ENCODE data around the gene TRIM47.

The TRIM47 gene

DNA sequence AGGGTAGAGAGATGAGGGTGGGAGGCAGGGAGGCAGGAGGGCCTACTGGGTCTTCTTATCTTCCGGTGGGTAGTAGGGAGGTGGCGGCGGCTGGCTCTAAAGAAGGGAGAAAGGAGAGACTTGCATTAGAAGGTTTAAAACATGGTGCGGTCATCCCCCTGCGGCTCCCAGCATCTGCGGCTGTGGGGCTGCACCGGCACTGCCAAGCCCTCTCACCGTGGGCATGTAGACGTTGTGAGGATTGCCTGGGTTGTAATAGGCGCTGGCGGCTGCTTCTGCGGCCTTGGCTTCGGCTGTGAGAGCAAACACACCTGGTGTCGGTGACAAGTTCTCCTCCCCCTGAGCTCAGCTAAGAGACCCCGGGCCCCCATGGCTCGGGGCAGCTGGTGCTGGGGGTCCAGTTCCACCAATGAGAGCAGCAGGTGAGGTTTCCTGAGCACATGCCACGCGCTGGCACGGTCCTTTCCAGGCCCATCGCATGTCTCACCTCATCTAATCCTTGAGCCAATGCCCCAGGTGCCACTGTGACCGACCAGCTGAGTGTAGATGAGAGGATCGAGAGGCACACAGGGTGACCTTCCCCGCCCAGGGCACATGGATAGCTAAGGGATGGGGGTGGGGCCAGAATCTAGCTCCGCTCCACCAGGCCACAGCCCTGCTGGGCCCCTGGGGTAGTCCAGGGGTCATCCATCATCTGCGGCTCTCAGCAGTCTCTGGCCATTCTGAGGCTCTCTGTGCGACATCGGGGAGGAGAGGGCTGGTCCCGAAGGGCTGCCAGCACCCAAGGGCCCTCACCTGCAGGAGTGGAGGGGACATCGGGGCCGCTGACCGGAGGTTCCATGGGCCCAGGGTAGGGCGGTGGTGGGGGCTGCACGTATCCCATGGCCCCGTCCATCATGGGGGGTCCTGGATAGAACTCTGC, 31.4 kb downstream of the TRIM47 start:
- DNase-seq (ENCODE audit: low read depth in 2 of 2) = no peak

DNA sequence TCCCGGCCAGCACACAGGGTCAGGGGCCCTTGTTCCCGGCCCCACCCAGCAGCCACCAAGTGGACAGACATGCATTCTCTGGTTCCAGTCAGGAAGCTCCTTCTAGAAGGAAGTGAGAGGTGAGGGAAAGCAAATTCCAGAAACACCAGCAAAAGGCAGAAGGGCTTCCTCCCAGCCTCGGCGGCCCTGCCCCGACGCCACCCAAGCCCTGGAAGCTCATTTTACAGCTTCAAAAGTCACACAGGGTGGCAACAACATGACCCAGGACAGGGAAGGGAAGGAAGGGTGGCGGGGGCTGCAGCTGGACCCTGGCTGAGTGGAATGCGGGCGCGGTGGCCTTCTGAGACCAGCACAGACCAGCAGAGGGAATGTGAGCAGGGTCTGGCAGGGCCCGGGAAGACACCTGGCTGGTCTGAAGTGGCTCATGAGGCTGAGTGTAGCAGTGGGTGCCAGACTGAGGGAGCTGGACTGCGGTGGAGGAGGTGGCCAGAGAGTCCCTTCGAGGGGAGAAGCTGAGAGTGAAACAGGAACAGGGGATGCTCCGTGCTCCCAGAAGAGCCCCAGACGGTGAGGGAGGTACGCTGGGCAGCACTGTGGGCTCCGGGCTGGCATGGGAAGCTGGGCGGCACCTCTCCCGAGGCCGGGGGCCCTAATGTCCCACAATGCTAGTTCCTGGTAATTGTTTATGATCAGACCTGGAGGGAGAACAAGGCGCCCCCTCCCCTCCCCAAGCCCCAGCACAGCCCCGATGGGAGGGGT, 32.3 kb downstream of the TRIM47 start:
- DNase-seq (ENCODE audit: low read depth in 2 of 2) = no peak

DNA sequence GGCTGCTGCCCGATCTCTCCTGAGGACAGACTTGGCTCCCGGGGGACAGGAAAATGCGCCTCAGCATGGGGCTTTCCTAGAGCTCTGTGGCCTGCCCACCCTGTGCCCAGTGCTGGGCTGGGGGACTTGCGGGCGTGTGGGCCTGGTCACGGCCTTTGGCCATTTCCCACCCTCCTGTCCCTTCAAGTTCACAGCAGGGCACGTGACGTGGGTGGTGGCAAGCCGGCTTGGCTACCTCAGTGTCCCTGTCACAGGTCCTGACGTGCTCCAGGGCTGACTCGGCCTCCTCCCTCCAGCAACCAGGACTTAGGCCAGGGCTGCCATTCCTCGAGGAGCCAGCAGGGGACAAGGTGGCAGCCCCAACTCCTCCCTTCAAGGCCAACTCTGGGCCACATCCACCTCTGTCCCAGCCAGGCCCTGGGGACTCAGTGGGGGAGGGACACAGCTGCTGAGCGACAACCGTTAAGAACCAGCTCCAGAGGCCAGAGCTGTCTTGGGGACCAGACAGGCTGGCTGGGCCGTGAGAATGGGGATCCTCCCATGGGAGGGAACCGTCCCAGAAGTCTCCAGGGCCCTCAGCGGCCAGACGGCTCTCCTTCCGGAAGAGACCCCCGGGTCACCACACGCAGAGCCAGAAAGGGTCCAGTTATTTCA, 33.2 kb downstream of the TRIM47 start:
- no peak for DNase-seq (ENCODE audit: low read depth in 2 of 2)

DNA sequence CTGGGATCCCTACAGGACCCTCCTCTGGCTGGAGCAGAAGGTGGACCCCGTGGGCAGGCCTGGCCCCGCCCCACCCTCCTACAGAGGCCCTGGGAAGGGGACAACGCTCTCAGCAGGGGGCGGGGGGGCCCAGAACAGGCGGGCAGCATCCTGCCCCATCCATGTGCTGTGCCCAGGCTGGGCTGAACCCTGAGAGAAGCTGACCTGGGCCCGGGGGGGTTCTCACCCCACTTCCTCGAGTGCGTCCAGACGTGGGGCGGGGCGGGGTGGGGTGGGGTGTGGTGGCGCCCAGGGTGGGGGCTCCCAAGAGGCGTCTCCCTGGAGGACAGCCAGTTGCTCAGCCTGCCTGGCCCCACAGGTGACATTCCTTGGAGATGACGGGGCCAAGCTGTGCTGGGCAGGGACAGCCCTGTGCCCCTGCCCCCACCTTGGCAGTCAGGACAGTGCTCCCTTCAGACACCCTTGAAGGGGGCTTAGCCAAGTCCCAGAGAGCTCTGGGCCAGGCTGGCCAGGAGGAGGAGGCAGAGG, 33.8 kb downstream of the TRIM47 start:
- DNase-seq (ENCODE audit: low read depth in 2 of 2) = no peak

DNA sequence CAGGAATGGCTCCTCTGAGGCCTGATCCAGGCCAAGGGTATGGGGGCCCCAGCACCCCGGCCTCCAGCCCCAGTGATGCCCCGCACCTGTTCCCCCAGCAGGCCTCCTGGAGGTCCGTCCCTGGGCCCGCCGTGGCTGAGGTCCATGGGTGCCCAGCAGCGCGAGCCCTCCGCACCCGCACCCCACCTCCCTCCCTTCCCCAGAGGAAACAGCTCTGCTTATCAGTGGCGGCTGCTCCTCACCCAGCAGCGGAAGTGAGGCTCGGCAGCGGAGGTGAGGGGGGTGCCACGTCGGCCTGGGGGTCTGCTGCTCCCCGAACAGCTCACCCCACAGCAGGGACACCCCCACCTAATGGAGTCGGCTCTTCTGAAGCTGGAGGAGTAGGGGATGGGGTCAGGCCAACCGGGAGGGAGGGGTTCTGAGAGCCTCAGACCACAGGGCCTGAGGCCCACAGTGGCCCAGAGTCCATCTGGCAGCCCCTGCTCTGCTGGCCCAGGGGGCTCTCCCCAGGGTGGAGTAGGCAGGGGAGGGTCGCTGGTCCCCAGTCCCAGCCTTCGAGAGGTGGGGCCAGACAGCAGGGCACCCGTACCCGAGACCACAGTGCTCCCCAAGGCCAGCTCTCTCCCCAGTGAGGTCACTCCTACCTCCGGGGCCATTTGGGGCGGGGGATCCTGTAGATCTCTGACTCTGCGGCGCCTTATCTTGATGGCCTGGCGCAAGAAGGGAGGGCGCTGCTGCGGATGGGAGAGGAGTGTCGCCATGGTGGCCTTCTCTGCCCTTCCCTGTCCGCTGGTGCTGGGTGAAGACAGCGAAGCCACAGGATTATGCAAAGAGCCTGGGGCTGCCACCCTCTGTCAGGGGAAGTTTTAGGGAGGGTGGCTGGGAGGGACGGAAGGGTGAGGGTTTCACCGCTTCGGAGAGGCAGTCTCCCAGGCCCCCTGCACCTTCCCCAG, 34.5 kb downstream of the TRIM47 start, which contains the start of gene UNC13D:
Gene UNC13D, minus strand, starts transcription at position 828 of the 953 bp plus-strand sequence. Its CDS starts 67 bp downstream, at position 761.
- DNase-seq (ENCODE audit: low read depth in 2 of 2) = no peak

DNA sequence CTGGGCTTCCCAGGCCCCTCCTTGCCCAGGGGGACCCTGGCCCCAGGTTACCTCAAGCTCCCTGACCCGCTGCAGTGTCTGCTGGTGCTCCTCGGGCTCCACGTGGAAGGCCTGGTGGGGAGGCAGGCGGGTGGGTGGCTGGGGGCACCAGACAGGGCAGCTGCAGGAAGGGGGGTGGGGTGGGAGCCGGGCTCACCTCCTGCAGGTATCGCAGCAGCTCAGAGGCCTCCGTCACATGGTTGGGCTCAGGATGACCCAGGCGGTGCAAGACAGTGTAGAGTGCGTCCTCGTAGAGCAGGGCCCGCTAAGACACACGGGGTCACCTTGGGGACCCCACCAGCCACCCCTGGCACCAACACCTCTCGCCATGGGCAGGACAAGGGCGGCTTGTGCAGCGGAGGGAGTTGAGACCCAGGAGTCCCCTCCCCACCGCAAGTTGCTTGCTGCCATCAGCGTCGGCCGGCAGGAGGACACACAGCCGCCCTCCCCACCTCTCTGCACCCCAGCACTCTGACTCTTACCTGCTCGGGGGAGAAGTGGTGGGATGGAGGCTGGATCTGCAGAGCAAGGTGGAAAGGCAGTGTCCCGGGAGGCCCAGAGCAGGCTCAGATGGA, 35.3 kb downstream of the TRIM47 start:
- DNase-seq (ENCODE audit: low read depth in 2 of 2) = no peak

DNA sequence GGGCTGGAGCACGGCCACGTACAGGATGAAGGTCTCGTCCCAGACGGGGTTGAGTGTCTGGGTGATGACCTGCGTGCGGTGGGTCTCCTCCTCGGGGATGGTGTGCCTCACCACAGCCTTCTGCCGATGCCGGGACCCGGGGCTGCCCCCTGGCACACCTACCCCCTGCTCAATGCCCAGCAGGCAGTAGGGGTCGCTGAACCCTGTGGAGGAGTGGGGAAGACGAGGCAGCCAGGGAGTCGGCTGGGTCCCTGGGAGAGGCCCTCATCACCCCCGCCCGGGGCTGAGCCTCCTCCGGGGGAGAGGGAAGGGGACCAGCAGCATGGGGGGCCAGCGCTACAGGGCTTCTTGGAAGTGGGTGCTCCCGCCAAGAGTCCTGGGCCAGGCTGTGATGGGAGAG, 36.0 kb downstream of the TRIM47 start:
- no peak for DNase-seq (ENCODE audit: low read depth in 2 of 2)

DNA sequence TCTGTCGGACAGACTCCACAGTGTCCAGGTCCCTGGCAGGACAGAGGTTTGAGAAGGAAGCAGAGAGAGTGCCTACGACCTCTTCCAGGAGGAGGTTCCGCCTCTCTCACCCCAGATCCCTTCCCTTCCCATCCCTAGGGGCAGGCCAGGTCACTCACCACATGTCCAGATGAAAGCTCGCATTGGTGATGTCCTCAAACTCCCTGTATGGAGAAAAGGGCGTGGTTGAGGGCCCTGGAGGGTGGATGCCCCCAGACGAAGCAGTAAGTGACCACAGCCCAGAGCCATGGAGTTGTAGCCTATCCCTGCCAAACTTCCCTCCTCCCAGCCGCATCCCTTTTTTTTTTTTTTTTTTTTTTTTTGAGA, 37.6 kb downstream of the TRIM47 start:
- DNase-seq (ENCODE audit: low read depth in 2 of 2) = no peak

DNA sequence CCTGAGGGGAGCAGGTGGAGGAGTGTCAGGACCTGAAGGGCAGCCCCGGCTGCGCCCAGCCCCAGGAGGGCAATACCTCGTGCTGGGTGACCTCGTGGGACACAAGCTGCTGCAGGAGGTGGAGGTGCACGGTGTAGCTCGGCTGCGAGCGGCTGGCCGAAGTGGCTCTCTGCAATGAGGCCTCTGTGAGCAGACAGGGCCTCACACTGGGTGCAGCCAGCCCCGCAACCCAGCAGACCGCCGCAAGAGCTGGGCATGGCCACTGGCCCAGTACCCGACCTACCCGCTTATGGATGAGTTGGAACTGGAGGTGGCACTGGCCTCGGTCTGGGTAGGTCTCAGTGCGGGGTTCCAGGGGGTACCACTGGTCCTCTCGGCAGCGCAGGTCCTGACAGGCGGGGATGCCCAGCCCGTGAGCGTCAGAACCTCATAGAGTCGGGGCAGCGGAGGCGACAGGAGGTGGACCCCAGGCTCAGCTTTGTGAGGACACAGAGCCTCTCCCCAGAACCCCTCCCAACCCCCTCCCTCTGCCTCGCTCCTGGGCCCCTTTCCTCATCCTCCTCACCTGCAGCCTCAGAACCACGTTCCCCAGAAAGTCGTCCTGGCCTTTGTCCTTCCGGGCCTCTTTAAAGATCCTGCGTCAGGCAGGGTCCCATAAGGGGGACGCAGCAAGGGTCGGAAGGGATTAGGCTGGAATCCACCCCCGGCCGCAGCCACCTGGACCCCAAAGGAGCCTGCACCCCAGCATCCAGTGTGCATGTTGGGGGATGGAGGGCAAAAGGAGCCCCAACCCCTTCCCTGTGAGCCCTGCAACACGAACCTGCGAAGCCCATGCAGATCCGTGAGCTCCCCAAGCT, 38.2 kb downstream of the TRIM47 start:
- no peak for DNase-seq (ENCODE audit: low read depth in 2 of 2)

DNA sequence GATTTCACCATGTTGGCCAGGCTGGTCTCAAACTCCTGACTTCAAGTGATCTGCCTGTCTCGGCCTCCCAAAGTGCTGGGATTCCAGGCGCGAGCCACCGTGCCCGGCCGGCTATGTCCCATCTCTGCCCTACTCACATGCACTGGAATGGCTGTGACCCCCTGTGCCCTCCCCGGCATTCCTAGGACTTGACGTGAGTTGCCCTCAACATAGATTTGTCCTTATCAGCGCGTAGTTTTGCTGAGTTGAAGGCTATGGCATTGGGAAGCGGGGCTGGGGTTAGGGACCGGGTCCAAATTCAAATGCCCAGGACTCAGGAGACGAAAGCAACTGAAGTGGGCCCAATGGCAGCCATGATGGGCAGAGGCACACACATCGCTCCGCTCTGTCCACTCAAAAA, 40.0 kb downstream of the TRIM47 start:
- DNase-seq (ENCODE audit: low read depth in 2 of 2) = no peak

DNA sequence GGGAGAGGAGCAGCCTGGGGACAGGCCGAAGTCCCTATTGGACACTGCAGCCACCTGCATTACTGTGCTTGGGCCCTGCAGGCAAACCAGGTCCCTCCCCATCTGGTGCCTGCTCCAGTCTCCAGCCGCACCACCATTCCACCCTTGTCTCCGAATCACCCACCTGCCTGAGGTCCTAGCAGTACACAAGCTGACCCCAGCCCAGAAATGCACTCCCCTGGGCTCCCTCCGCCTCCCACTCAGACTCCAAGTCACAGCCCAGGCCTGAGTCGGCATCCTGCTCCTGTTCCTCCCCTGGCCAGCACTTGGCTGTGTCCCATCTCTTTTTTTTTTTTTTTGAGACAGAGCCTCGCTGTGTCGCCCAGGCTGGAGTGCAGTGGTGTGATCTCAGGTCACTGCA, 40.5 kb downstream of the TRIM47 start:
- DNase-seq (ENCODE audit: low read depth in 2 of 2) = no peak

DNA sequence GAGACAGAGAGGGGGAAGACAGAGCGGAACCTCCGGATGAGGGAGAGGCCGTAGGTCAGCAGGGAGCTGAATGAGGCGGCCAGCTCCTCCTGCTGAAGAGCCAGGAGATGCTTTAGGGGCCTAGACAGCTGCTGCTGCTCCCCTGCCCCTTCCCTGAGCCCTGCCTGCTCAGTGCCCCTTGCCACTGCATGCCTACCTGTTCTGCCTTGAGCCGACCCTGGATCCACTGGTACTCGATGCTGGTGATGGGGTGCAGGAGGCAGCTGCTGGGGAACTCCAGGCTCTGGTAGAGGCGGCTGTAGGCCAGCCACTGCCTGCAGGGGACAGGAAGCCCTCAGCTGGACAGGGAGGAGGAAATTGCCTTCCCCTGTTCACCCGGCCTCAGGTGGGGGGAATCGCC, 41.8 kb downstream of the TRIM47 start:
- DNase-seq (ENCODE audit: low read depth in 2 of 2) = no peak

DNA sequence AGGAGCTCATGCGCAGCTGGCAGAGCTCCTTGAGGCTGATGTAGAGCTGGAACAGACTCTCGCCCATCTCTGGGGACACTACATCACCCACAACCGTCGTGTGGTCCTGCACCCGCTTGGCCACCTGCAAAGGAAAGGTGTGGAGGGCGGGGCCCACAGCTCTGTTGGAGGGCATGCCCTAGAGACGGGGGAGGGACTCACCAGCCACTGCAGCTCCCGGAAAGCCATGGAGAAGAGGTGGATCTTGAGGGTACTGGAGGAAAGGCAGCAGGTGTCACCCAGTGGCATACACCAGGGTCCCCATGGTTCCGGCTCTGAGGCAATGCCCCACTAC, 42.8 kb downstream of the TRIM47 start:
- DNase-seq (ENCODE audit: low read depth in 2 of 2) = no peak

DNA sequence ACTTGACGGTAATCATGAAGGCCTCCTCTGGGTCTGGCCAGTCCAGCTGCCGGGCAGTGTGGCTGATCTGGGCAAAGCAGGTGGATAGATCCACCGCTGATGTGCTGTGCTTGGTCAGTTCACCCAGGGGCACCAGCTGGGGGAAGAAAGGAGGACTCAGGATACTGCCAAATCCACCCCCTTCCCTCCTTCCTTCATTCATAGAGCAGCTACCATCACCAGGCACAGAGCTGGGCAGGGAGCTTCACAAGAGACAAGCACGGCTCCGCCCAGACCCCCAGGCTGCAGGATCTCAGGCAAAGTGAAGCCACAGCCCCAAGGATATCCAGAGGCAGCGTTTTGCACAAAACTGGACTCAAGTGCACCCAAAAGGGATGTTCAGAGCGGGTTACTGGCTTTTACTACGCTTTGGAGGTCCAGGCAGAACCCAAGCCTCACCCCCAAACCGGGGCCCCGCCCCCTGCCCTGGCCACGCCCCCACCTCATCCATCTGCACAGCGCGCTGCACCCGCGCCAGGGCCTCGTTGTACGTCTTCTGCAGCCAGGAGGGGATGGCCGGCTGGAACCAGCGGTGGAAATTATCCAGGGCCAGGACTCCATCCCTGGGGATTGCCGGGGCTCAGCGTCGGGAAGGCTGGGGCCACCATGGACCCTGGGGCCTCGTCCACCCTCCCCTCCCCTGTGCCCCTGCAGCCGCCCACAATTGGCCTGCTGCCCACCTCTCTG, 43.3 kb downstream of the TRIM47 start:
- no peak for DNase-seq (ENCODE audit: low read depth in 2 of 2)

DNA sequence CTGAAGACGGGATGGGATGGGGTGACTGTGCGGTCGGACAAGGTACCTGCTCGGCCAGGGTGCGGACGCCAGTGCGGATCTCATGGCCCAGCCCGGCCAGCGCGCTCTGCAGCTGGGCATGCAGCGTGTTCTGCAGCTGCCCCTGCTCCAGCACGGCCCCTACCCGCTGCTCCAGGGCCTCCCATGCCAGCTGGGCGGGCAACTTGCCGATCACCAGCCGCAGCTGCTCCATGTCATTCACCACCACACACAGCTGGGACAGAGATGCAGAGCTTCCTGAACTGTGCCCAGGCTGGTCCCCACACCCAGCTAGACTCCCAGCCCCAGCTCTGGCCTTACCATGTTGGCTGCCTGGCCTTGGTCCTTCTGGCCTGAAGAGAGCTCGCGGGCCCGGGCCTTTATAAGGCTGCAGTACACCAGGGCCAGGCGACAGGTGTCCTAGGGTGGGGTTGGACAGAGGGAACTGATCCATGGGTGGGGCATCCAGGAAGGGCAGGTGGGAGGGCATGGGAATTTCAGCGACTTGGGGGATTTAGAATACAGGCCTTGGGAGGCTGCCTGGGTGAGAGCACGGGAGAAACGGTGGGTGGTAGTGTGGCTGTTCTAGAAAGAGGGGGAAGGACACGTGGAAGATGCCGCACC, 44.0 kb downstream of the TRIM47 start:
- no peak for DNase-seq (ENCODE audit: low read depth in 2 of 2)

DNA sequence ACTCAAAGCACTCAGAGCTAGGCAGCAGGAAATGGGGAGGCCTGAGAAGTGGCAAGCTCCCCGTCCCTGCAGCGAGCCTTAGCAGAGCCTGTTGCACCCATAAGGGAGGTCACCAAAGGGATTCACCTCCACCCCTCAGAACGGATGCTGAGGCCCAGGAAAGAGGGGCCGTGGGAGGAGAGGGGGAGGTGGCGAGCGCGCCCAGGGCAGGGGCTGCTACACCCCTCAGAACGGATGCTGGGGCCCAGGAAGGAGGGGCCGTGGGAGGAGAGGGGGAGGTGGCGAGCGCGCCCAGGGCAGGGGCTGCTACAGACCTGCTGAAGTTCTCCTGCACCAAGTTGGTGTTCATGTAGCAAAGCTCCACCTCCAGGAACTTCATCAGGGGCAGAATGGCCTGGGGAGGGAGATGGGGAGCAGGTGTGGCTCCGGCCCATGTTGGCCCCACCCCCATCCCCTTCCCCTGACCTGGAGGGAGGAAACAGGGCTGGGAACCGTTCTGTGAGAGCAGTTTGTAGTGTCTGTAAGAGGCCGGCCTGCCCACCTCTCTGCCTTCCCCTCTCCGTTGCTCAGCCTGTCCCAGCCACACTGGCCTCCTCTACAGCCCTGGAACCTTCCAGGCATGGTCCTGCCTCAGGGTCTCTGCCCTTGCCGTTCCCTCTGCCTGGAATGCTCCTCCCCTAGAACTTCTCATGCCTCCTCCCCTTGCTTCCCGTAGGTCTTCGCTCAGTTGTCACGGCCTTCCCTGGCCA, 45.6 kb downstream of the TRIM47 start:
- no peak for DNase-seq (ENCODE audit: low read depth in 2 of 2)

DNA sequence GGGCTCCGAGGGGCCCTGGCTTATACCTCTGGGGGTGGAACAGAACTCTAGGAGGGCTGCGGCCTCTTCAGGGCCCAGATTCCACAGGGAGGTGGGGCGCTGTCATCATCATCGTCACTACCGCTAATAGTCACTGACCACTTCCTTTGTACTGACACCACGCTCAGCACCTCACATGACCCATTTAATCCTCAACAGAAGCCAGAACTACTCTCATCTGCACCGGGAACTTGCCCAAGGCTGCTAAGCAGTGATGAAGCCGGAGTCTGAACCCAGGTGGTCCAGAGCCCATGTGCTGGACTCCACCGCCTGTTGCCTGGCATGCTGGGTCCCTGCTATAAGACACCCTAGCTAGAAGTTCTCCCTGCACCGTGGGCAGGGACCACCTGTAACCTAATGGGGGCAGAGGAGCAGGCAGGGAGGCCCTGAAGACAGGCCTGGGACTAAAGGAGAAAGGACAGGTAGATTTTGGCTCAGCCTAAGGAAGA, 46.2 kb downstream of the TRIM47 start:
- no peak for DNase-seq (ENCODE audit: low read depth in 2 of 2)
